Measurements from ENCODE around the gene ANXA4. TPM values are rescaled to one million over a fixed set of nuclear protein-coding genes. Genes with fewer than 3 reads are reported as not detected.

ANXA4 gene
- total and polyA plus RNA-seq, 4 donors = 17.6 to 135 (median 59.4) TPM

- H3K9ac ChIP-seq (ENCODE audit: low read depth in 1 of 2, low read length in 2 of 2) = peak overlapping the region in 1 of 2 donors; percentile 49
- H3K4me3 ChIP-seq (ENCODE audit: low read depth in 1 of 3, low read length in 3 of 3) = no peak overlapping the region
- no peaks in the 10 kb centered on the region for H3K9me3 ChIP-seq (ENCODE audit: control insufficient read depth in 4 of 4, low read length in 3 of 4)
- no peak for TF ChIP-seq MAX (IDR thresholded peaks at IDR 0.05)
- no peak for TF ChIP-seq EGR1 (IDR thresholded peaks at IDR 0.05; ENCODE audit: low read depth in 2 of 2)
- TF ChIP-seq JUND (IDR thresholded peaks at IDR 0.05) = no peak
- no peak for TF ChIP-seq ZBTB33 (IDR thresholded peaks at IDR 0.05)
- peak in 1 of 2 donors; percentile 25 for TF ChIP-seq HNF4A (conservative IDR thresholded peaks at IDR 0.05)
- TF ChIP-seq REST (IDR thresholded peaks at IDR 0.05) = no peak
- no peak for TF ChIP-seq GABPA (IDR thresholded peaks at IDR 0.05 in 1 of 2, conservative IDR thresholded peaks at IDR 0.05 in 1 of 2)
- no peak for TF ChIP-seq NR2F2 (IDR thresholded peaks at IDR 0.05)
- TF ChIP-seq RXRA (IDR thresholded peaks at IDR 0.05) = peak in 1 of 2 donors; percentile 24
- no peak for TF ChIP-seq TAF1 (conservative IDR thresholded peaks at IDR 0.05)
- TF ChIP-seq FOXA2 (IDR thresholded peaks at IDR 0.05) = no peak
- peak in 1 of 2 donors; percentile 39 for TF ChIP-seq RAD21 (IDR thresholded peaks at IDR 0.05)
- no peak for TF ChIP-seq FOXA1 (IDR thresholded peaks at IDR 0.05)
- TF ChIP-seq YY1 (IDR thresholded peaks at IDR 0.05) = peak; percentile 17
- TF ChIP-seq ATF3 (IDR thresholded peaks at IDR 0.05) = no peak
- no peak for TF ChIP-seq CTCF (IDR thresholded peaks at IDR 0.05; ENCODE audit: low read depth, low read length, missing input control)
- no peak for TF ChIP-seq HNF4G (IDR thresholded peaks at IDR 0.05)
- TF ChIP-seq SP1 (IDR thresholded peaks at IDR 0.05) = no peak
- no peaks in the 10 kb centered on the region for H3K27me3 ChIP-seq (ENCODE audit: control insufficient read depth in 4 of 4, insufficient read depth in 4 of 4, low read length in 3 of 4)
- H3K27ac ChIP-seq (ENCODE audit: low read depth in 1 of 2, low read length in 2 of 2) = peak overlapping the region in 1 of 2 donors; percentile 50
- DNase-seq (ENCODE audit: low spot score) = no peak
- H3K4me1 ChIP-seq (ENCODE audit: control insufficient read depth in 4 of 4, insufficient read depth in 4 of 4, low read length in 3 of 4) = peaks cover 6 to 35% (median 22%) of the 10 kb centered on the region in 4 donors
- H3K36me3 ChIP-seq (ENCODE audit: control insufficient read depth in 4 of 4, insufficient read depth in 3 of 4, low read depth in 1 of 4, low read length in 3 of 4) = no peaks in the 10 kb centered on the region
- WGBS = 55% methylated on average over 7 of the region's 7 CpGs
Observed at GRCh38 chr2:69774984-69775982, 33.3 kb downstream of the ANXA4 start.

All from liver (tissue), 9 donors.